NCI-H69 (cell line): Measurements from ENCODE around the gene PECR.
A peak's percentile ranks its signal among the peaks of the same experiment; 100 is the strongest.
"Not testable (repeated sequence)": the region's sequence is repeated elsewhere in the genome, so short reads cannot be mapped to it uniquely, and the experiment has no call there.

ENCODE experiments used
- DNase-seq: peaks from one replicate; lab custom pipeline; 2025; lab: John Stamatoyannopoulos, UW

PECR gene

DNA sequence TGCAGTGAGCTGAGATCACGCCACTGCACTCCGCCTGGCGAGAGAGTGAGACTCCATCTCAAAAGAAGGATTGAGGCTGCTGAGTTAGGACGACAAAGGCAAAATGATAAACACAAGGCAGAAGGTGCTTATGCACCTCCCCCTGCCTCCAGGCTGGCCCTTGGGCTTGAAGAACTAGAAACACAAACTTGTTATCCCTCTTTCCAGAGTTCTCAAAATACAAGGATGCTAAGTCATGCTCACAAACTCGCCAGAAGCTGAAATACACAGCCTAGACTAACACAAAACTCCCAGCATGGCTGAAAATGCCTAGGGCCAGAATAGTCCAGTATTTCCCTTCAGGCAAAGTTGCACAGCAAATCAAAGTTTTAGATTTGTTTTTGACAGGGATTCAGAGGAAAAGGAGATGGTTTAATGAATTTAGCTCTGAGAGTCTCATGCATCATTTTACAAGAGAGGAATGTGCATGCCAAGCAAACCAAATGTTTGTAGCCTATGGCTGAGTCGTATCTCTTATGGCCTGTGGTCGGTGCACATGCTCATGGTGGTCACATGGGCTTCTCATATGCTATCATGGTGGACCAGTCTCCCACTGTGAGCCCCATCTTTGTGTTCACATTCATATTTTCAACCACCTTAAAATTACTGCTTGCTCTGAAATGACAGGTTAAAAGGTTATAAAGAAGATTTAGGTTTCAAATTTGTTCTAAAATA lies 52.0 kb downstream of the PECR start:
- no peak for DNase-seq

DNA sequence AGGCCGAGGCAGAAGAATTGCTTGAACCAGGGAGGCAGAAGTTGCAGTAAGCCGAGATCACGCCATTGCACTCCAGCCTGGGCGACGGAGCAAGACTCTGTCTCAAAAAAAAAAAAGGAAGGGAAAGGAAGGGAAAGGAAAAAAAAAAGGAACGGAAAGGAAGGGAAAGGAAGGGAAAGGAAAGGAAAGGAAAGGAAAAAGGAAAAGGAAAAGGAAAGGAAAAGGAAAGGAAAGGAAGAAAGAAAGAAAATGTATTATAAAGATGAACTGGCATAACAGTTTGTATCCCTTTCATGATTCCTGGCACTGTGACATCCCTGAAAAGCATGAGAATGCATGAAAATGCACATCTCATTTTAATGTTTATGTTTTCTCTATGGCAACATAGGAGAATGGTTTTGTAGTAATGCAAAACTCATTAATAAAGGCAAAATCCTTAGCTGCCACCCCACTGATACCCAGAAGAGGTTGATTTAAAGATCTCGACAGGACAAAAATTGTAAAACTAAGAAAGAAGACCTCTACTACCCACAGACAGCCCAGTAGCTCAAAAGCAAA lies 56.8 kb downstream of the PECR start:
- DNase-seq, result no peak

DNA sequence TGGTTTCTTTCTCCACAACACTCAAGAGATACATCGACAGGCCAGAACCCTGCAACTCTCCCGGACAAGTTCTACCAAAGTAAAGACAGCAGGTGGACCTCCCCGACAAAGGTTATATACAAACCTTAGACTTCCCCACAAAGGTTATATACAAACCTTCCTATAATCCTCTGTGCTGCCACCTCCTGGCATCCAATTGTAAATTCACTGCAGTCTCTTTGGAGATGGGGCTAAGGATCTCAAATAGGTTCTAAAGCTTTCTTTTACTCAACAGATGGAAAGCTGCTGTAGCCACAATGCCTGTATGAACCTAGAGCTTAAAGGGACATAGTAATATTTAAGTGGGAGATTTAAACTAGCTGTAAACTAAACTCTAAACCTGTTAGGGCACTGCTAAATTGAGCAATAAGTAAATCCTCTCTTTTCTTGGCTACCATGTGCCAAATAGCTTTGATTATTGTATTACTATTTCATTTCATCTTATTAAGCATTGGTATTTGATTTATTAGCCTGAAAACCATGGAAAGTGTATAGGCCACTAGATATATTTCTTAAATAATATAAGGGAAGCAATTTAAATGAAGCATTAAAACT lies 58.5 kb downstream of the PECR start:
- DNase-seq, result peak; percentile 46

DNA sequence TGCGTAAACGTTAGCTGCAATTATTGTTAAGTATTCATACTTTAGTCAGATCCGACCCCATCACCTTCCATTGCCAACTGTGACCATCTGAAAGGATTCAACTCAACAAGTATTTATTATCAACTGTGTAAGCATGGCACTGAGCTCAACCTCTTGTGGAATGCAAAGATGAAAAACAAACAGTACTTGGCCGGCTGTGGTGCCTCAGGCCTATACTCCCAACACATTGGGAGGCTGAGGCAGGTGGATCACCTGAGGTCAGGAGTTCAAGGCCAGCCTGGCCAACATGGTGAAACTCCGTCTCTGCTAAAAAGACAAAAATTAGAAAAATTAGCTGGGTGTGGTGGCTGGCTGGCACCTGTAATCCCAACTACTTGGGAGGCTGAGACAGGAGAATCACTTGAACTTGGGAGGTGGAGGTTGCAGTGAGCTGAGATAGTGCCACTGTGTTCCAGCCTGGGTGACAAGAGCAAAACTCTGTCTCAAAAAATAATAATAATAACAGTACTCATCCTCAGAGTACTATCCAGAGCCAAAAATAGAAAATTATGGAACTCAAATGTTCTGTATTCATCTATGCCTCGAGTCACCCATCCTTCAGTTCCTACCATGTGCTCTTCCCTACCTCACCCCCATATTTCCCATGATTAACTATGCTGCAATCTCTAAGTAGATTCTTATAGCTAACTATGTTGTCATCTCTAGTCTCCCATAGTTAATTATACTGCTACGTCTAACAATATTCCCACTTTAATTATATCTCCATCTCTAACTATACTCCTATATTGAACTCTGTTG lies 59.6 kb downstream of the PECR start:
- no peak for DNase-seq

DNA sequence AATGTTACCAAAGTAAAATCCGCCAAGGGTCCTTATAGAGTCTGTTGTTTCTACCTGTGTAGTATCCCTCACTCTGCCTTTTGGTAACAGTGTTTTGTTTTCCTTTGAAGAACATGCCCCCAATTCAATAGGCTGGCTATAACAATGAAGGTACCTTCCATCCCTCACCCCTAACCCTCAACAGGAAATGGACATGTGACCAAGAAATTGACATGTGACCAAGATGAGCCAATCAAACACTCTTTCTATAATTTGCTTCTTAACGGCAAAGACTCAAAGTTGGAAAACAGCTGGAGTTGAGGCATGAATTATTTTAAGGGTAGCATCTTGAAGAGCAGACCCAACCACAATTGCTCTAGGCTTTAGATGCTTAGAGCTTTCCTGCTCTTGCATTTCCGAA lies 62.9 kb downstream of the PECR start:
- DNase-seq, result no peak

DNA sequence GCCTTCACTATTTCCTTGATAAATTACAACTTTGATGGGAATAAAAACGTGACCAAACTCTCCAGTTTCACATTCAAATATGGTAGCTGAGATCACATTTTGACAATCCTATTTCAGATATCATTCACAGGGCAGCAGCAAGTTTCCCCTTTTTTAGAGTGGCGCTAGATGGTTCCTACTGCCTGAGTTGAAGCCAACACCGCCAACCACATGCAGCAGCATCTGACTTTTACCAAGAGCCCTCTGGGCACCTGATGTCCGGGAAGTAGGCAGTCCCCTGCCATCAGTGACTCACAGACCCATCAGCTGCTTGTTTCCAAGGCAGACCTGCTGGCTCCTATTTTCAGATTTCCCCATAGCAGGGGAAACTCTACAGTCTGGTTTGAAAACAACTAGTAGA lies 64.2 kb downstream of the PECR start:
- peak; percentile 1 for DNase-seq

DNA sequence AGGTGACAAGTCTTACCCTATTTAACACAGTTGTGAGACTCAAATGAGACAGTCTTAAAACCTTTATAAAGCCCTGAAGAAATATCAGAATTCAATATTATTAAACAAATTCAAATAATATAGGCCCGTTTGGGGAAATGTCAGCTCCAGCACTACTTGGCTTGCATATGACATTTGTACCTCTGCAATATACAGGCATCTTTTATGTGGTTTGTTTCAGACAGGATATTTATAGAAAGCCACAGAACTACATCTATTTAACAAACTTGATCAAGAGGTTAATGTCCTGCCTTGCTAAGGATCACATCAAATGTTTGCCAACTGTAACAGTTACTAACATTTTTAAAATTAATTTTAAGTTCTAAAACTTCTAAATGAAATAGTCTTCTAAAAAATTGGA lies 65.0 kb downstream of the PECR start:
- DNase-seq, result no peak

DNA sequence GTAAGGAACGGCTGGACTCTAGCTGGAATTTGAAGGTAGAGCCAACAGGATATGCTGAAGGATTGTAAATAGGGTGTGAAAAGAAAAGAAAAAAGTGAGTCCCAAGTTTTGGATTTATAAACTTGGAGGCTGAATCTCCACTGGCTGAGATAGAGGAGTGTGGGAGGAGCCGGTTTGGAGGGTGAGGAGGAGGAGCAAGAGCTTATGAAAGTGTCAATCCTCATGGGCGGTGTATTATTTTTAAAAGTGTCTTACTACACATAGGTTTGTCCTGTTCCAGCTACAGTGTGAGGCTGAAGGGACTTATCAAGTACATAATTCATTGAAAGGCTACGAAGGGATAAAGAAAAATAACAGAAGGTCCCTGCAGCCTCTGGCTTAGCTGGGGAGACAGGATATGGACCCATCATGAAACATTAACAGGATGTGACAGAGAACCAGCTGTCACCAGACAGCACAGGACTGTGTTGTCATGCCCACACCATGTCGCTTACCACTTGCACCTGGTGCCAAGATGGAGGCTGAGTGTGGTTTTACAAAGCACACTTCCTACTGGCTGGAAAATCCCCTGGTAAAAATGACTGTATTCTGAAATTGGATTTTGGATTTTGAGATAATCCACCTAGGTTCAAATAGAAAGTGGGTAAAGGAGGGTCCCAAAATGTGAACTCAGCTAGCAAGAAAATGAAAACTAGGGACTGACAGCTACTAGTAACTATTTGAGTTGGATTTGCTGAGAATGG lies 65.7 kb downstream of the PECR start:
- DNase-seq, result peak; percentile 68

DNA sequence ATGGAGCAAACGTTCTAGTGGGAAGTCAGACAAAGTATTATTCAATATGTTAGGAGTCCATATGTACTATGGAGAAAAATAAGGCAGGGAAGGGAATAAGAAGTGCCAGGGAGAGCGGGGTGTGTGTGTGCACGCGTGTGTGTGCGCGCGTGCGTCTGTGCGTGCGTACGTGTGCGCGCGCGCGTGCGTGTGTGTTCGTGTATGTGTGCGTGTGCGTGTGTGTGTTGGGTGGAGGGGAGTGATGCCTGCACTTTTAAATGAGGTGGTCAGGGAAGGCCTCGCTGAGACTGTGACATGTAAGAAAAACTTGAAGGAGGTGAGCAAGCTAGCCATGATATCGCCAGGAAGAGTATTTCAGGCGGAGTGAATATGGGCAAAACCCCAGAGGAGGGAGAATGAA lies 66.6 kb downstream of the PECR start:
- DNase-seq, result no peak

DNA sequence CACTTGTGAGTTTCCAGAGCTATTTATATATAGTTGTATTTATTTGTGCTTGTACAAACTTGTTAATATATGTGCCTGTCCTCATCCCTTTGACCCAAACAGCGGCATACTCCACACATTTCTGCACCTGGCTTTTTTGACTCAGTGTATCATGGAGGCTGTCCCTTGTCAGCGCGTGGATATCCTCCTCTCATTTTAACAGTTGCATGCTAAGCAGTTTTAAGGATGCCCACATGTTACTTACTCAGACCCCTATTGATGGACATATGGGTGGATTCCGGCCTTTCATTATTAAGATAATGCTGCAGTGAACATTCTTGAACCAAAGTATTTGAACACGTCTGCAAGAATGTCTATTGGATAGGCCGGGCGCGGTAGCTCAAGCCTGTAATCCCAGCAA lies 67.6 kb downstream of the PECR start:
- DNase-seq, result no peak

DNA sequence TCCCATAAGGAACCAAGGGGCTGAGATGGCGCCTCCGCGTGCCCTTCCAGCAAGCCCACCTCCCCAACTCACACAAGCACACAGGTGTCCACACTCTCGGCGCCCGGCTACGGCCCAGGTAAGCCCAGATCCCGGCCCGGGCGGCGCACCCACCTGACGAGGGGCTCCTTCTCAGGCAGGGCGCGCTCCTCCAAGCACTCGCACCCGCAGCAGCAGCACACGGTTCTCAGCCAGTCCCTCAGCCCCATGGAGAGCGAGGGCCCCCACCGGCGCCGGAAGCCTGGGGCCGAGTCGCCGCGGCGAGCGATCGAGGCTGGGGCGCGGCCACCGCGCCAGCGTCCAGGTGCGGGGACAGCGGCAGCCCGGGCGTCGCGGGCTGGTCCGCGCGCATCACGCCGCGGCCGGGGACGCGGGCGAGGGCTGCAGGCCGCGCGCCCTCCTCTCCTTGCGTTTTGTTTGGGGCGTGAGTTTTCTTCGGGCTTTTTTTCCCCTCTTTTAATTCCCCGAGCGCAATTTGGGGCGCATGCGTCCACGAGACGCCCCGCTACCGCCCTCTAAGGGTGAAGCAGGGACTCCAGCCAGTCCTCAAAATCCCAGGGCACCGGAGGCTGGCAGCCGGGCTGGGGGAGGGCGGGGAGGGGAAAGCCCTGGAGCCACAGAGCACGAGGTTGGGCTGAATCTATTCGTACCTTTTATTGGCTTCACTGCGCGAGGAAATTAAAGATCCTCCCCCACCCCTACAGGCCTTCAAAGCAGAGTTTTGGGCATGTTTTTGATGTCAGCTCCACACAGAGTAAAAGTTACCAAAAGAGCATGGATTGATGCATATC lies 68.3 kb downstream of the PECR start, which contains the start of gene MREG:
MREG (minus strand) TSS at position 472 of the 830 bp plus-strand sequence; CDS start at position 248, 224 bp downstream.
- peak; percentile 90 for DNase-seq

DNA sequence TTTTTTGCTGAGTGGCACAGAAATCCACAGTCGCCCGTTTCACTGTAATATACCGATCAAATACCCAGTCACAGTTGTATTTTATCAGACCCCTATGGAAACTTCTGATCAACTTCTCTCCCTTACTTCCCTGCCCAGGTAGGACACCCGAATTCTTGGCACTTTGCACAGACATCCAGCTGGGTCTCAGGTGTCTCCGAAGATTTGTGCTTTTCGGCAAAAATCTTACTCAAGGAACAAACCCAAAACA lies 68.9 kb downstream of the PECR start:
- no peak for DNase-seq

DNA sequence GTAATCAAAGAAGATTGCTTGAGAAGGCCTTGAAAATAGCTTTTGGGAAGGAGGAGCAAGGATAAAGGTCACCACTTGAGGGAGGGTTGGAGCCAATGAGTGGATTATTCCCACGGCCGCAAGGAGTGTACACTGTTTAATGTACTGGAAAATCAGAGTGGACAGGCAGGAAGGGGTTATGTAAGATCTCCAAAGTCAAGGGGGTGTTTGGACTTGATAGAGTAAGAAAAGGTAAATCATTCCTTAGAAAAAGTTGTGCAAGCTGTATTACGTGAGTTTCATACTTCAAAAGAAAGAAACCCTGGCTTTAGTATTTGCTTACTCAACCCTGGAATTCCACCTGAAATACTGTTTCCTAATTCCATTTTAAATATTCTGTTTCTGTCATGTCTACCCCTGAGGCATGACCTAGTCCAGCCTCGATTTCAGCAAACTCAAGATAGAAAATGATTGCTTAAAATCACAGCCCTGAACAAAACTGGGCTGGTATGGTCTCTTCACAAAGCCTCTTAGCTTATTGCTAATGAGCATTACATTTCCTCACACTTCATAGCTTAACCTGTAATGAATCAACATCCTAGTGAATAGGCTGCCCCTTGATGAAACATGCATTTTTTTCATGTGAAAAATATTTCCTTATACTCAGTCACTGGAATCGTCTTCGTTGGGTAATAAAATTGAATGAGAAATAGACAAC lies 69.3 kb downstream of the PECR start:
- DNase-seq, result peak; percentile 45

DNA sequence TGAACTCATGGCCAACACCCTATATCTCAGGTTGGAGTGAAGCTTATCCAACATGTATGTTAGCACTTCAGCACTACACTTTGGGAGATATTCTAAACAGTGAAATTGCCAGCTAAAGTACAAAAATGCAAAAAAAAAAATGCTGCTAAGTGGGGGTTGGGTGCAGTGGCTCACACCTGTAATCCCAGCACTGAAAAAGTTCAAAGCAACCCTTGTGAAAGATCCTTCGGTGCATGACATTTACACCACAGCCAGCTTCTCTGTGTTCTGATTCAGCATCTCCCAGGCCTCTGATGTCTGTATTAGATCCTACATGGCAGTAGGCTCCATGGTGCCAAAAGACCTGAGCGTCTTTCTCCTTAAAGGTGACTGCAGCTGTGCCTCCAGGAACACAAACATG lies 72.4 kb downstream of the PECR start:
- DNase-seq, result not testable (repeated sequence)

DNA sequence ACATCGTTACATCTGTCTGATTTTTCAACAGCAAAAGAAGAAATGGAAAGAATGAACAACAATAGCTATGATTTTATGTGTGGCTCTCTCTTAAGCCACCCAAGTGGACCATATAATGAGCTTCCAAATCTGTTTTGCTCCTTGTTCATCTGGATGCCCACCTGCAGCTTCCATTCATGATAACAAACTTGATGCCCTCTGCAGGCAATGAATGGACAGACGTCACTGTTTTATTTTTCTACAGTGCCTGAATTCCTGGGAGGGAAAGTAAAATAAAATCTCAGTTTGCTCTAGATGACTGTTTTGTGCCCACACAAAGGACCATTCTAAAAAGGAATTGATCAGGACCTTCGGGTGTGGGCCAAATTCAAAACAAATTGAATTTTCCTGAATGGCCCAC lies 73.2 kb downstream of the PECR start:
- peak; percentile 2 for DNase-seq

DNA sequence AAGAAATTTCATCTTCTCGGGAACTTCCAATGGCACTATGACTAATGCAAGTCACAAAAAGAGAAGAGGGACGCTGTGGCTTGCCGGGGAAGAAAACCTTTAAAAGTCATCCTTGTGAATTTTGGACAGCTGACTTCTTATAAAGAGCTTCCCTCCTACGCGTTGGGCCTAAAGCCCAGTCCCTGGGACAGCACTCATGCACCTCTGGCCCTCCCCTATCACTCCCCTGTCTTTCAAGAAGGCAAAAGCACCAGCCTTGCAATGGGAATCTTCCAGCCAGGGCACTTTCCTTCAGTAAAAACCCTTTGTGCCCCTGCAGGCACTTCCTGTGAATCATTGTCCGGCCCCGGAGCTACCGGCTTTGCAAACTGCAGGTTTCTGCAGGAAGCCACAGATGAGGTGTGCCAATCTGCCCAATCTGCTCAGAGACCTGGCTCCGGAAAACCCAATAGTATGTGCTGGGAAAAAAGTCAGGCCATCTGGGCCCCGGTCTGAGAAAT lies 75.4 kb downstream of the PECR start:
- DNase-seq, result no peak

DNA sequence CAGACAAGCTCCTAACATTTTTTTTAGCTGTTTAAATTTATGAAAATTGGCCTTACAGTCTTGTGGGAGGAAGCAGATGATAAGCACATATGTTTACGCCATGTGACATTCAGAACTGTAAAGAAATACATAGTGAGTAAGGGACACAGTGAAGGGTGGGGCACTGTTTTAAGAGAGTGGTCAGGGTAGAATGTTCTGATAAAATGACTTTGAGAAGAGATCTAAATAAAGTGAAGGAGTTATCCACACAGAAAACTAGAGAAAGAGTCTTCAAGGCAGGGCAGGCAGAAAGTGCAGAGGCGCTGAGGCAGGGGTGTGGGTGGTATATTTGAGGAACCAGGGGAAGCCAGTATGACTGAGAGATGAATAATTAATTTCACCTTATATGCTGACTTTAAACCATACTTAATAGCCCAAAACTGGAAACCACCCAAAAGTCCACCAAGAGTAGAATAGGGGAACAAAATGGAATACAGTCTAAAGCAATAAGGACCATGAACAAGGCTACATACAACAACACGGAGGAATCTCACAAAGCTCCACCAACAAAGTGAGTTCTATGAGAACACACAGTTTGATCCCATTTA lies 76.8 kb downstream of the PECR start:
- DNase-seq, result no peak

DNA sequence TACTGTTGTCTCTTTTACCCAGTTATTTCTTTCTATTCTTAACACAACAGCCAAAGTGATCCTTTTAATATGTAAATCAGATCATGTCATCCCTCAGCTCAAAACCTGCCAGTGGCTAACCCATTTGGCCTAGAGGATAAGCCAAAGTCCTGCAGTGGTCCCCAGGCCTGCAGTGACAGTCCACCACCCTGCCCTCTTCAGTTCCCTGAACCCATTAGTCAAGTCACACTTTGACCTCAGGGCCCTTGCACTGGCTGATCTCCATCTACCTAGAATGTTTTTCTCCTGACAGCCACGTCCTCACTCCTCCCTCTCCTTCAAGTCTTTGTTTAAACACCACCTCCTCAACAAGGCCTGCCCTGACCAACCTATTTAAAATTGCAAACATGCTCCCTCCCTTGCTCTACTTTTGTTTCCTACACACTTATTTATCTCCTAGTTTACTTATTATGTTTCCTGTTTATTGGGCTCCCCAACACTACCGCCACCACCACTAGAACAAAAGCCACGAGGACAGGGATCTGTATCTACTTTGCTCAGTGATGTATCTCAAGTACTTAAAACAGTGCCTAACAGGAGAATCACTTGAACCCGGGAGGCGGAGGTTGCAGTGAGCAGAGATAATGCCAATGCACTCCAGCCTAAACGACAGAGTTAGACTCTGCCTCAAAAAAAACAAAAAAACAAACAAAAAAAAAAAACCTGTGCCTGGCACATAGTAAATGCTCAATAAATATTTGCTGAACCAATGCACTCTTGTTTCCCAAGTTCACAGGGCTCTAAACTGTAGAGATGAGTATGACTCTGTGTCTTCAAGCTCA lies 77.5 kb downstream of the PECR start:
- no peak for DNase-seq

DNA sequence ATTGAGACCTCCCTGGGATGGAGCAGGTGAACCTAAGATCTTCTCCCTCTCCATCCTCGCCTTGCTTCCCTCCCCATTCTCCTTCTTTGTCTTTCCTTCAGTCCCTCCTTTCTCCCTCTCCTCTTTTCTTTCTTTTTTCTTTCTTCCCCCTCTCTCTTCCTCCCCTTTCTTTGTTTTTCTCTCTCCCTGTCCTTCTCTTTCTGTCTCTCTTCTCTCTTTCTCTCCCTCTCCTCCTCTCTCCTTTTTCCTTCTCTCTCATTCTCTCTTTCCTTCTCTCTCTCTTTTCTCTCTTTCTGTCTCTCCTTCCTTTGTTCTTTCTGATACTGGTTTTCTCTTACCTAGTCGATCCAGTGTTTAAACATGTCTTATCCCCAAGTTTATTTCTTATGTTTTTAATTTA lies 78.9 kb downstream of the PECR start:
- no peak for DNase-seq
